ENCODE results near the gene NOS1AP.
A peak's percentile ranks its signal among the peaks of the same experiment; 100 is the strongest.
"Not testable (repeated sequence)": the region's sequence is repeated elsewhere in the genome, so short reads cannot be mapped to it uniquely, and the experiment has no call there.

Gene NOS1AP

DNA sequence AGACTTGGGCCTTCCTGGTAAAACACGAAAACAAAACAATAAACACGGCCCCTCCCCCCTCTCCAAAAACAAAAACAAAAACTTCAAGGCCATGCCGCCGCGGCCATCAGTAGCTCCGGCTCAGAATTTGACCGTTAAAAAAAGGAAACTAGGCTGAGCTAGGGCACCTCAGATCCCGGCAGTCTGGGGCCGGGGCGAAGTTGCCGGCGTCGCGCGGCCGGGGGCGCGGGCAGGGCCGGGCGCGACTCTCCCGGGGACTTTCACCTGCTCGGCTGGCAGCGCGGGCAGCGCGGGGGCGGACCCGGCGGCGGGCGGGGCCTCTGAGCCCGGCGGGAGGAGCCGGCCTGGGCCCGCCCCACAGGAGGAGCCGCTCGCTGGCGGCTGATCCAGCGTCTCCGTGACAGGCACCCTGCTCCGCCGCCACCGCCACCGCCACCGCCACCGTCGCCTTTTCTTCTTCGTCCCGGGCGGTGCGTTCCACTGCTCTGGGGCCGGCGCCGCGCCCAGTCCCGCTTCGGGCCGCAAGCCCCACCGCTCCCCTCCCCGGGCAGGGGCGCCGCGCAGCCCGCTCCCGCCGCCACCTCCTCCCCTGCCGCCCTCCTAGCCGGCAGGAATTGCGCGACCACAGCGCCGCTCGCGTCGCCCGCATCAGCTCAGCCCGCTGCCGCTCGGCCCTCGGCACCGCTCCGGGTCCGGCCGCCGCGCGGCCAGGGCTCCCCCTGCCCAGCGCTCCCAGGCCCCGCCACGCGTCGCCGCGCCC is at the start of gene NOS1AP:
TSS of gene NOS1AP (plus strand) at position 358 of the 760 bp plus-strand sequence. CDS start 487 bp downstream, outside the sequence.
- DNase-seq = peak; percentile 84

GRCh38 chr1:162020150-162020549 is 49.3 kb upstream of the NOS1AP start:
- DNase-seq = no peak

GRCh38 chr1:162021124-162021523 is 48.4 kb upstream of the NOS1AP start:
- no peak for DNase-seq

GRCh38 chr1:162022626-162023025 is 46.9 kb upstream of the NOS1AP start:
- DNase-seq = no peak

DNA sequence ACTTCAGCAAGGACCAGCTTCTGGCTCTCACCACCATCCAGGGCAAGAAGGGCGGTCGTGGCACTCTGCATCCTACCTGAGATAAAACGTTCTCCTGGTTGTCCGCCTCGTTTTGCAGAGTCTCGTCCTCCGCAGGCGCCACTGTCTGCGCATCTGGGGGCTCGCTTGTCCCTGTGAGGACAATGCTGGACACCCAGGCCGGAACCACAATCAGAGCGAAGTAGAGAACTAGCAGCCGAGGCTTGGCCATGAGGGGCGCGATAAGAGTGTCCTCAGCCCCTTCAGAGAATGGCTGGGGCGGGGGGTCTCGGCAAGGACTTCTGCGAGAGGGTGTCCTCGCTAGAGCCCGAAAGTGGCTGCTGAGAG is 46.3 kb upstream of the NOS1AP start:
- no peak for DNase-seq

GRCh38 chr1:162023547-162024501 is 45.7 kb upstream of the NOS1AP start, which contains the start of gene OLFML2B:
Gene OLFML2B, minus strand, starts transcription at chr1:162023869. Its CDS starts 439 bp downstream, at chr1:162023430.
- peak; percentile 70 for DNase-seq

GRCh38 chr1:162025541-162025940 is 44.0 kb upstream of the NOS1AP start:
- DNase-seq = no peak

GRCh38 chr1:162026881-162027280 is 42.6 kb upstream of the NOS1AP start:
- no peak for DNase-seq

DNA sequence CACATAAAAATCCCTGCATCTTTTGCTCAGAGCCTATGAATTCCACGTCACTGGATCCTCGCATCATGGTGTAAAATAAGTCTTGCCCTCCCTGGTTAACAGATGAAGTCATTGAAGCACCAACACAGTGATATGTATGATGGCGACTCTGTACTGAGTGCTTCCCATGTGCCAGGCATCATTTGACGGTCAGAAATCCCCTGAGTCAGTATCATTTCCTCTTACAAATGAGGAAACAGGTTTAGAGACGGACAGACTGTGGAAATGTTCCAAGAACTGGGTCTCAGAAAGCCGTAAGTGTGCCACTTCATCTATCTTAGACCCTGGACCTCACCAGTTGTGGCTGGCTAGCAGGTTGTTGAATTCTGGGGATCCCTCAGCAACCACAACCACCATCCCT is 40.8 kb upstream of the NOS1AP start:
- no peak for DNase-seq

- DNase-seq = no peak
Measured at GRCh38 chr1:162029157-162029556, 40.3 kb upstream of the NOS1AP start.

DNA sequence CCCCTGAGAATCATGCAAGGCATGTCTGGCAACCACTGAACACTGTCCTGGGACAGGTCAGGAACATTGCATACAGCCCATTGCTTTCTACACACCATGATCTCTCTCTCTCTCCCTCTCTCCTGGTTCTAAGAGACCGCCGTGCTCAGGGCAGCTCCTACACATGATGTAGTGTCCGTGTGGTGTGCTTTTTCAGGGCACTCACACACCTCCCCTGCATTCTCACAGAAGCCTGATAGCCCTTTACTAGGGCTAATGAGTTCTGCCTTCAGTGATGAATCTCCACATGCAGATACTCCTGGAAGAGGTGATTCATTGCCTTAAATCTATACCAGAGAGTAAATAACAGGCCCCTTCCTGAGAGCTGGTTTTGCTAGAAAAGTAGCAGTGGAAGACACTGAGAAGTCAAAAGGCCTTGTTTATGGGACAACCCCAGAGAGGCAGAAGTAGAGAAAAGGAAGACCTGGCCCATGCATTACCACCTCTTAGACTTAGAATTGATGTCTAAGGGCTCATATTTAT is 38.7 kb upstream of the NOS1AP start:
- DNase-seq = no peak

GRCh38 chr1:162033428-162033827 is 36.1 kb upstream of the NOS1AP start:
- DNase-seq = no peak

DNA sequence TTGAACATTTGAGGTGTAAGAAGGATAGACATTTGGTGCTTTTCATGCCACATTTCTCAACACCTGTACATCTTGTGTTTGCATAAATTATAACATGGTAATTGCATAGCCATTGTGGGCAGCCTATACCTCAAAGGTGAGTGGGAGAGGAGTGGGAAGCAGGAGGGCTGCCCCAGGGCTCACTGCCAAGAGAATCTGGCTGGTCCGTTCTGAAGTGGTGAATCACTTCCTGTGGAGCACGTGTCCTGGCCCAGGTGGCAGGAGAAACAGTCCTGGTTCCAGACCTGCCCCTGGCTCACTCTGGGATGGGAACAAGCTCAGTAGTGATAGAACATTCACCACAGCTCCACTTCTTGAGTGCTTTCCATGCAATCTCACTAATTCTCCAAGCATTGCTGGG is 34.2 kb upstream of the NOS1AP start:
- peak; percentile 33 for DNase-seq

DNA sequence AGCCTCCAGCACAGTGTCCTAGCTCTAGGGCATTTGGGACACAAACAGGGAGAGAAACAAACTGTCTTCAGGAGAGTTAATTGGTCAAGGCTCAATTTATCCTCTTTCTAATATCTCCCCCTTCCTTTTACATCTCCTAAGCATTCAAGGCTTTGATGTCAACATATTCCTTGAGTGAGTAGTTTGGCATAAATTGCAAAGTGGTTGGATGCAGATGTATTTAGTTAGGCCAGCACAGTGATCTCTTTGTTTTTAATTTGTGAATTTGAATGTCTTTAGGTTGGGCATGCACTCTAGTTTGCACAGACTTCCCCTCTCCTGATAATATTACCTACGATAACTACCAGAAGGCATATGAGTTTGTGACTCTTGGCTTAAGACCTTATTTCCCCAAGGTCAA is 33.3 kb upstream of the NOS1AP start:
- DNase-seq = no peak

- DNase-seq = no peak
Measured at GRCh38 chr1:162038624-162039023, 30.9 kb upstream of the NOS1AP start.

- no peak for DNase-seq
Measured at GRCh38 chr1:162040001-162040400, 29.5 kb upstream of the NOS1AP start.

DNA sequence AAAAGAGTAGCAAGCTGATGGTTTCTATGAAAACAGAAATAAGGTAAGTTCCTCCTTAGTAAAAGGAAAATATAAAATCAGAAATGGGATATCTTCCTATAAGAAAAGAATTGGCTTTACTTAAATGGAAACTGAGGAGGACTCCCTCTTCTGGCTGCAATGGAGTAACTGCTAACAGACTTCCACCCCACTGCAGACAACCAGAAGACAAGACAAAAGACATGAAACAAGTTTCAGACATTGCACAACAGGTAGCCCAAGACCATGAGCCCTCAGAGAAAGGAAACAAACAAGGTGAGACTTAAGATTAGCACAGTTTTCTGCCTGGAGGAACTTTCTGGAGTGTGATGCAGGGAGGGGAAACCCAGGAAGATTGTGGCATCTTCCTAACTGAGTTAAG is 28.8 kb upstream of the NOS1AP start:
- DNase-seq = no peak

DNA sequence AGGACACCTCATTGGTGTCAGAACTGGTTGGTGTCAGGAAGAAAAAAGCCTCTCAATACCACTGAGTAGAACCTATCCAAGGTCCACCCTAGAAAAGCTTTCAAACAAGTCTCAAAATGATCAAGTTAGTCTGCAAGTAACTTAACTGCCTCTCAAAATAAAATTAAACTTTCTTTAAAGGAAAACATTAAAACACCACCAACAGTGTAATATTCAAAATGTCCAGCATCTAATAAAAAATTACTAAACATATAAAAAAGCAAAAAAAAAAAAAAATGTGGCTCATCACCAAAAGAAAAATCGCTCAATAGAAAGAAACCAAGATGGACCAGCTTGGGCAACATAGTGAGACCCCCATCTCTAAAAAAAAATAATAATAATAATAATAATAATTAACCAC is 27.1 kb upstream of the NOS1AP start:
- DNase-seq = no peak

GRCh38 chr1:162046921-162047320 is 22.6 kb upstream of the NOS1AP start:
- DNase-seq = no peak

DNA sequence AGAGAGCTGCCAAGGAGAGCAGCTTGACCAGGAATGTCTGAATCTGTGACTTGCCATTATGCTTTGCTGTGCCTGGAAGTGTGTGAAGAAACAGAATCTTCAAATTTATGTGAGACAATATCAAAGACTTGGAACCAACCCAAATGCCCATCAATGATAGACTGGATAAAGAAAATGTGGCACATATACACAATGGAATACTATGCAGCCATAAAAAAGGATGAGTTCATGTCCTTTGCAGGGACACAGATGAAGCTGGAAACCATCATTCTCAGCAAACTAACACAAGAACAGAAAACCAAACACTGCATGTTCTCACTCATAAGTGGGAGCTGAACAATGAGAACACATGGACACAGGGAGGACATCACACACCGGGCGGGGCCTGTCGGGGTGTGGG is 15.5 kb upstream of the NOS1AP start:
- not testable (repeated sequence) for DNase-seq

GRCh38 chr1:162055062-162055461 is 14.4 kb upstream of the NOS1AP start:
- DNase-seq = no peak

- DNase-seq = peak; percentile 65
Measured at GRCh38 chr1:162056043-162056442, 13.4 kb upstream of the NOS1AP start.

GRCh38 chr1:162056579-162056978 is 12.9 kb upstream of the NOS1AP start:
- DNase-seq = no peak

DNA sequence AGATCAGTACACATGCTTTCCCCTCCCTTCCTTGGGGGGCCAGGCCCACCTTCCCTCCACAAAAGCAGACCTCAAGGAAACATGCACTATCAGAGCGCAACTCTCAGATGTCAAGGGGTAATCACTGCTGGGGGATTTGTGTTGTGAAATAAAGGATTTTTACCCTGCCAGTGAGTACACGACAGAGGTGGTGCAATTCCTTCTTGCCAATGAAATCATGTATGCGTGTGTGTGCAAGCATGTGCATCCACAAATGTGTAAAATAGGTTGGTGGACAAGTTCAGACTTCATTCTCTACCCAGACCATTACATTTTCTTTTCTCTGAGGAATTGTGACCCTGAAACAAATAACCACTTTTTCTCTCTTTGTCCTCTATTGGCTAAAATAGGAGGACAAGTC is 9.8 kb upstream of the NOS1AP start:
- DNase-seq = no peak

Data from stimulated activated CD8-positive, alpha-beta memory T cell treated with anti-CD3 and anti-CD28 coated beads, Interleukin-4, amount 100 ng/mL, for 48 hours (primary cell).